GM18873 (cell line): ENCODE measurements around the gene DEFB110.
A peak's percentile ranks its signal among the peaks of the same experiment; 100 is the strongest.

Experiments
- ATAC-seq: cut with Tn5 transposase; IDR thresholded peaks from one replicate; pipeline ENCODE4 v1.9.1; 2021; ENCODE audit warnings: mild to moderate bottlenecking, moderate library complexity, moderate number of reproducible peaks; ENCODE audit not compliant: unreplicated experiment, low FRiP score

Gene DEFB110

DNA sequence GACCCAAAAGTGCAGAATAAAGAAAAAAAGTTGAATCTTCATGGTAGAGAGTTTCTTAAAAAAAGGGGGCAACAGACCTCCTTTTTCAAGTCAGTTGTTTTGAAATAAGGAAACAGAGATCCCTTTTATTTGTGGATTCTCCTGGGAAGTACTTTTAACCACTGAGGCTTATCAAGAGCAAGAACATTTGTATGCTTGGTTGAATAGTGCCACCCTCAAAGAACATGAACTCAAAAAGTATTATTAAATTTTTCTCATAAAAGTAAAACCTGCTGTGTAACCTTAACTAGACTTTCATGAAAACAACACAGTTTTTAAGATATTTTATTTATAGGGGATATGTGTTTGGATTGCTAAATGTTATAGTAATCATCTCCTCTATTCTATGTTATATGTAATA is at the start of gene DEFB110:
TSS of gene DEFB110 (minus strand) at position 101 of the 400 bp plus-strand sequence. CDS start at position 42, 59 bp downstream.
- ATAC-seq = no peak

DNA sequence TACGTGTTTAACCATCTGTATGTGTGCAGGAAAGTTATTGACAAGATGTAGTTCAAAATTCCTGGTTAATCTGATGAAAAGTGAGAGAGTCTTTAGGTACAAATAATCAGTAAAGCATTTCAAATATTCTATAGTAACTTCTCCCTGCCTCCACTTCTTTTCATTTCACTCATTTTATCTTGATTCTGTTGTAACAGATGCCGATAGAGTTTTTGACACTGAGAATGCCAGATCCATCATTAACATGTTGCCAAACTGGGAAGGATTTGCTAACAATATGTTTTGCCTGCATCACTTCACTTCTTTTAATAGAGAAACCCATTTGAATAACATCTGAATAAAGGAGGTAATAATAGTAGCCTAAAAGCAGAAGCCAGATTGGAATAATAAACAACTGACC is 48.3 kb upstream of the DEFB110 start:
- no peak for ATAC-seq

GRCh38 chr6:50062051-50062450 is 40.3 kb upstream of the DEFB110 start:
- no peak for ATAC-seq

DNA sequence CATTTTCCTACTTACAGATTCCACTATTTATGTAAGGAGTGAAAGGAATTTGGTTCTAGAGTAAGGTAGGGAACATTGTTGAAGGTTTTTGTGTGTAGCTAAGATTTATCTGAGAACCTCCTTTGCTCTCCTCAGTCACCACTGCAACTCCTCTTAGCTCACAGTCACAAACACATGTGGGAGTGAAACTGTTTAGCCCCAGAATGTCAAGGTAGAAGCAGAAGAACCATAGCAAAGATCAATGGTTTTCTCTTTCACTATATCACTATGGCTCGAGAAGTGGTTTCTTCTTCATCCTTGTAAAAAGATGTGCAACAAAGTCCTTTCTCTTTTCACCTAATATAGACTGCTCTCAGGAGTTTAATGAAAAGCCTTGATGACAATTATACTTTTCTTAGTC is 34.4 kb upstream of the DEFB110 start:
- ATAC-seq = no peak

- no peak for ATAC-seq
Observed at GRCh38 chr6:50049829-50050228, 28.0 kb upstream of the DEFB110 start, which contains the start of gene DEFB112. Gene DEFB112 (minus strand): TSS chr6:50049929. CDS start chr6:50049869, 60 bp downstream.

DNA sequence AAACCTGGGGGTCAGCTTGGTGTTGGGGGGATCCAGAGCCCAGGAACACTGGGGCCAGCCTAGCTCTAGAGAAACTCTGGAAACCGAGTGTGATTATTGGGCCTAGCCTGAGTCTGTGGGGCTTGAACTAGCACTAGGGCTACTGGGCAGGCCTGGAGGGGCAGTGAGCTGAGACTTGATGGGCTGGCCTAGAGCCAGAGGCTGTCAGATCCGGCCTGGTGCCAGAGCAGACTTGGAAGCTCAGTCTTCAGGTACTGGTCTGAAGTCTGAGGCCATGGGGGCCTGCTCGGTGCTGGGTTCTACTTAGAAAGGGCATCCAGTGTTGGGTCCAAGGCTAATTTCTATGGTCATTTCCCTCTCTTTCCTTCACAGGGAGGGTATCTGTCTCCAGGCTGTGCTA is 25.2 kb upstream of the DEFB110 start:
- no peak for ATAC-seq

- no peak for ATAC-seq
Observed at GRCh38 chr6:50030777-50031562, 9.2 kb upstream of the DEFB110 start.

GRCh38 chr6:50030350-50030749 is 8.6 kb upstream of the DEFB110 start:
- ATAC-seq = no peak

GRCh38 chr6:50025258-50025657 is 3.5 kb upstream of the DEFB110 start:
- no peak for ATAC-seq

DNA sequence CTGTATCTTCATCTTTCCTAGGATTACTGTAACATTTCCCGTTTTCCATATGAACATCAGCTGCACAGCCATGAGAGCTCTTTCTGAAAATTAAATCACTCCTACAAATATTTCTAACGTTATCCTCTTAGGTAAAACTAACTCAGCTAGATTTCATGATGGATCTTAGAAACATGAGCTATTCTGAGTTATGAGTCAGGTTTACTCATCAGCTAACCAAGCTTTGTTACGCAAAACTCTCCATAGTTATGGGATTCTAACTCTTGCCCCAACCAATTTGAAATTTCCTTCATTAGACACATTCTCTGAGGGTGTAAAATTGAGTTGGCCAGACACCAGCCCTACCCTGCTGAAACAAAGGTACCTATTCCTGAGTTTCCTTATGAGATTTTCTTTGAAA is 14.0 kb downstream of the DEFB110 start:
- no peak for ATAC-seq

DNA sequence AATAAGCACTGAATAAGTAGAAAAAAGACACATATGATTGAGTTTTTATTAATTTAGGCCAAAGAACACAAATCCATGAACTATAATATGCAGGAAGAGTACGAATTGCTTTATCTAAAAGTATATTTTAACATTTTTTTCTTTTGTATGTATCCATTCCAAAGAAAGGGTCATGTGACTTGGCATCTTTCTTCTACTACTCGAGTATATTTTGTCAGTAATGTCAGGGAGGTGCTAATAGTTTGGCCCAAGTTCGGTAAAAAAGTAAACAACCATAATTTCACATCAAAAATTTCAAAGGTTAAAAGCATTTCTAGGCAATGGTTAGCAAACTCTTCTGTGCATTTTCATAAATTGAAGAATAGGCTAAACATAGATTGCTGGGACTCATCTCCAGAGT is 18.7 kb downstream of the DEFB110 start:
- no peak for ATAC-seq

GRCh38 chr6:49995278-49995677 is 26.5 kb downstream of the DEFB110 start:
- ATAC-seq = no peak

- ATAC-seq = no peak
Observed at GRCh38 chr6:49988900-49989299, 32.9 kb downstream of the DEFB110 start.

GRCh38 chr6:49987749-49988148 is 34.0 kb downstream of the DEFB110 start:
- ATAC-seq = no peak

- ATAC-seq = no peak
Observed at GRCh38 chr6:49986551-49986950, 35.2 kb downstream of the DEFB110 start.

GRCh38 chr6:49982046-49982445 is 39.7 kb downstream of the DEFB110 start:
- ATAC-seq = no peak

DNA sequence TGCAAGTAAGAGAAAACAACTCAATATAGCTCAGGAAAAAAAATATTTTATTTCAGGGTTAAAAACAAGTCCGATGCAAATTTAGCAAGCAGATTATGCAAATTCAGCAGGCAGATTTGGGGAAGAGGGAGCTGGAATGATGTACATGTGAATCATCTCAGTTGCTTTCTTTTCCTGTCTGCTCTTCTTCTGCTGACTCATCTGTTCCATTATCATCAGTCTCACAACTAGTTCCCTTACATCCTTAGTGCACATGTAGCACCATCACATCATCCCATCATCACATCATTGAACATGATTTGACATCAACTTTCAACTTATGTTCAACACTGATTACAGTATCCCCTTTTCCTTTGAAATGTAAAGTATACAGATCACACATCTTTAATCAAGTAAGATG is 40.9 kb downstream of the DEFB110 start:
- peak; percentile 51 for ATAC-seq

GRCh38 chr6:49979584-49979983 is 42.2 kb downstream of the DEFB110 start:
- ATAC-seq = no peak

- peak; percentile 49 for ATAC-seq
Observed at GRCh38 chr6:49978332-49979226, 43.2 kb downstream of the DEFB110 start.

DNA sequence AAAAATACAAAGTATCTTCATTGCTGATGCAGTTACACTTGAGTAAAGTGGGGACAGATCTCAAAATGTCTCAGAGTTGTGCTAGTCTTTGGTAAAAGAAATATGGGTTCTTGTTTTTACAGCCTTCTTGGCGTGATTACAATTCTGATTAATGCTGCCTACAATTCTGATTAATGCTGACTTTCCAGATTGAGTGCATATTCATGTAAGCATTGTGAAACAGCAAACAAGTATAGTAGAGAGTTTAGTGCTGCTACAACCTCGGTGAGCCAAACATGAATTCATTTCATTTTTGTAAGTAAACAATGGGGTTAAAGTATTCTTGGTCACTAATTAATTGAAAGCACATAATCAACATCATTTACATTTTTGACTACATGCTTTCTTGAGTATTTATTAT is 52.2 kb downstream of the DEFB110 start, which contains the start of gene DEFB113:
TSS of gene DEFB113 (minus strand) at position 21 of the 400 bp plus-strand sequence. CDS start at position 21, 0 bp downstream.
- ATAC-seq = no peak
